ENCODE measurements around the gene SLC4A11.

SLC4A11 gene

GRCh38 chr20:3239026-3239866, at the start of gene SLC4A11:
SLC4A11 (minus strand) TSS chr20:3239190; CDS start chr20:3239137, 53 bp downstream.
- no peak for DNase-seq (ENCODE audit: extremely low read depth in 1 of 2, low read depth in 1 of 2)

GRCh38 chr20:3283222-3283820, 44.3 kb upstream of the SLC4A11 start:
- no peak for DNase-seq (ENCODE audit: extremely low read depth in 1 of 2, low read depth in 1 of 2)

- DNase-seq (ENCODE audit: extremely low read depth in 1 of 2, low read depth in 1 of 2): no peak
These were observed 43.6 kb upstream of the SLC4A11 start for GRCh38 chr20:3282271-3283221.

GRCh38 chr20:3281437-3281836, 42.4 kb upstream of the SLC4A11 start:
- DNase-seq (ENCODE audit: extremely low read depth in 1 of 2, low read depth in 1 of 2): no peak

- no peak for DNase-seq (ENCODE audit: extremely low read depth in 1 of 2, low read depth in 1 of 2)
These were observed 40.8 kb upstream of the SLC4A11 start for GRCh38 chr20:3279761-3280160.

- DNase-seq (ENCODE audit: extremely low read depth in 1 of 2, low read depth in 1 of 2): no peak
These were observed 38.9 kb upstream of the SLC4A11 start for GRCh38 chr20:3277686-3278465.

- DNase-seq (ENCODE audit: extremely low read depth in 1 of 2, low read depth in 1 of 2): no peak
These were observed 37.7 kb upstream of the SLC4A11 start for GRCh38 chr20:3276680-3277015.

GRCh38 chr20:3275966-3276679, 37.1 kb upstream of the SLC4A11 start:
- DNase-seq (ENCODE audit: extremely low read depth in 1 of 2, low read depth in 1 of 2): no peak

GRCh38 chr20:3275064-3275935, 36.3 kb upstream of the SLC4A11 start:
- no peak for DNase-seq (ENCODE audit: extremely low read depth in 1 of 2, low read depth in 1 of 2)

- DNase-seq (ENCODE audit: extremely low read depth in 1 of 2, low read depth in 1 of 2): no peak
These were observed 34.4 kb upstream of the SLC4A11 start for GRCh38 chr20:3273371-3273770.

GRCh38 chr20:3270051-3270450, 31.1 kb upstream of the SLC4A11 start:
- no peak for DNase-seq (ENCODE audit: extremely low read depth in 1 of 2, low read depth in 1 of 2)

- DNase-seq (ENCODE audit: extremely low read depth in 1 of 2, low read depth in 1 of 2): no peak
These were observed 23.6 kb upstream of the SLC4A11 start for GRCh38 chr20:3262566-3262965.

- no peak for DNase-seq (ENCODE audit: extremely low read depth in 1 of 2, low read depth in 1 of 2)
These were observed 19.4 kb upstream of the SLC4A11 start for GRCh38 chr20:3258429-3258828.

GRCh38 chr20:3255728-3256127, 16.7 kb upstream of the SLC4A11 start:
- no peak for DNase-seq (ENCODE audit: extremely low read depth in 1 of 2, low read depth in 1 of 2)

- DNase-seq (ENCODE audit: extremely low read depth in 1 of 2, low read depth in 1 of 2): no peak
These were observed 12.8 kb upstream of the SLC4A11 start for GRCh38 chr20:3251806-3252205.

GRCh38 chr20:3250091-3250504, 11.1 kb upstream of the SLC4A11 start:
- DNase-seq (ENCODE audit: extremely low read depth in 1 of 2, low read depth in 1 of 2): no peak

- DNase-seq (ENCODE audit: extremely low read depth in 1 of 2, low read depth in 1 of 2): no peak
These were observed 10.0 kb upstream of the SLC4A11 start for GRCh38 chr20:3248993-3249347.

- no peak for DNase-seq (ENCODE audit: extremely low read depth in 1 of 2, low read depth in 1 of 2)
These were observed 9.4 kb upstream of the SLC4A11 start for GRCh38 chr20:3248167-3248992.

Data from activated CD8-positive, alpha-beta memory T cell treated with anti-CD3 and anti-CD28 coated beads for 1 hour (primary cell).